ENCODE measurements around the gene MUC3A. TPM values are rescaled to one million over a fixed set of nuclear protein-coding genes. Genes with fewer than 3 reads are reported as not detected.

MUC3A gene
- total RNA-seq, 1 donor from 2014 or later, result 2.0 TPM

DNA sequence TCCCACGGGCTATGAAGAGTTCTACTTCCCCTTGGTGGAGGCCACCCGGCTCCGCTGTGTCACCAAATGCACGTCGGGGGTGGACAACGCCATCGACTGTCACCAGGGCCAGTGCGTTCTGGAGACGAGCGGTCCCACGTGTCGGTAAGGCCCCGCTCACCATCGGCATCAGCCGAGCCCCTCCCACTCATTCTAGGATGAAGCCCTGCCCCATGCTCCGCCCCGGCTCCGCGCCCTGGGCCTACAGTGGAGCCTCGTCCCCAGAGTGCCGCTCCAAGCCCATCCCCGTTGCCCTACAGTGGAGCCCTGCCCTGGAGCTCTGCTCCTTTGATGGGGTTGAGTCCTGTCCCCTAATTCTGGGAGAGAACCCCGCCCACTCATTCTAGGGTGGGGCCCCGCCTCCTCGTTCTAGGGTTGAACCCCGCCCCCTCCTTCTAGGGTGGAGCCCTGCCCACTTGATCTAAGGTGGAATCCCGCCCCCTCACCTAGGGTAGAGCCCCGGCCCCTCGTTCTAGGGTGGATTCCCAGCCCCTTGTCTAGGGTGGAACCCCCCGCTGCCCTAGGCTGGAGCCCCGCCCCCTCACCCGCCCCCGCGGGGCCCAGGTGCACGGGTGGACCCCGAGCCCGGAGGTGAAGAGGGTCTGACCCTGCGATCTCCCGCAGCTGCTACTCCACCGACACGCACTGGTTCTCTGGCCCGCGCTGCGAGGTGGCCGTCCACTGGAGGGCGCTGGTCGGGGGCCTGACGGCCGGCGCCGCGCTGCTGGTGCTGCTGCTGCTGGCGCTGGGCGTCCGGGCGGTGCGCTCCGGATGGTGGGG, 16.6 kb downstream of the MUC3A start:
- Mint-ChIP-seq H3K27ac (no peak overlapping the region), H3K27me3 (ENCODE audit: low read depth) (peaks cover 71% of the 10 kb centered on the region), H3K4me3 (peak overlapping the region; percentile 69), H3K9me3 (no peaks in the 10 kb centered on the region), H3K4me1 (peaks cover 10% of the 10 kb centered on the region), H3K36me3 (no peaks in the 10 kb centered on the region)
- peak; percentile 83 to 98 for DNase-seq (ENCODE audit: low spot score in 2 of 2, unreplicated experiment in 2 of 2)
- TF ChIP-seq, protein P1, sequence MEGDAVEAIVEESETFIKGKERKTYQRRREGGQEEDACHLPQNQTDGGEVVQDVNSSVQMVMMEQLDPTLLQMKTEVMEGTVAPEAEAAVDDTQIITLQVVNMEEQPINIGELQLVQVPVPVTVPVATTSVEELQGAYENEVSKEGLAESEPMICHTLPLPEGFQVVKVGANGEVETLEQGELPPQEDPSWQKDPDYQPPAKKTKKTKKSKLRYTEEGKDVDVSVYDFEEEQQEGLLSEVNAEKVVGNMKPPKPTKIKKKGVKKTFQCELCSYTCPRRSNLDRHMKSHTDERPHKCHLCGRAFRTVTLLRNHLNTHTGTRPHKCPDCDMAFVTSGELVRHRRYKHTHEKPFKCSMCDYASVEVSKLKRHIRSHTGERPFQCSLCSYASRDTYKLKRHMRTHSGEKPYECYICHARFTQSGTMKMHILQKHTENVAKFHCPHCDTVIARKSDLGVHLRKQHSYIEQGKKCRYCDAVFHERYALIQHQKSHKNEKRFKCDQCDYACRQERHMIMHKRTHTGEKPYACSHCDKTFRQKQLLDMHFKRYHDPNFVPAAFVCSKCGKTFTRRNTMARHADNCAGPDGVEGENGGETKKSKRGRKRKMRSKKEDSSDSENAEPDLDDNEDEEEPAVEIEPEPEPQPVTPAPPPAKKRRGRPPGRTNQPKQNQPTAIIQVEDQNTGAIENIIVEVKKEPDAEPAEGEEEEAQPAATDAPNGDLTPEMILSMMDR (IDR thresholded peaks at IDR 0.05; ENCODE audit: unreplicated experiment), result peak; percentile 85

DNA sequence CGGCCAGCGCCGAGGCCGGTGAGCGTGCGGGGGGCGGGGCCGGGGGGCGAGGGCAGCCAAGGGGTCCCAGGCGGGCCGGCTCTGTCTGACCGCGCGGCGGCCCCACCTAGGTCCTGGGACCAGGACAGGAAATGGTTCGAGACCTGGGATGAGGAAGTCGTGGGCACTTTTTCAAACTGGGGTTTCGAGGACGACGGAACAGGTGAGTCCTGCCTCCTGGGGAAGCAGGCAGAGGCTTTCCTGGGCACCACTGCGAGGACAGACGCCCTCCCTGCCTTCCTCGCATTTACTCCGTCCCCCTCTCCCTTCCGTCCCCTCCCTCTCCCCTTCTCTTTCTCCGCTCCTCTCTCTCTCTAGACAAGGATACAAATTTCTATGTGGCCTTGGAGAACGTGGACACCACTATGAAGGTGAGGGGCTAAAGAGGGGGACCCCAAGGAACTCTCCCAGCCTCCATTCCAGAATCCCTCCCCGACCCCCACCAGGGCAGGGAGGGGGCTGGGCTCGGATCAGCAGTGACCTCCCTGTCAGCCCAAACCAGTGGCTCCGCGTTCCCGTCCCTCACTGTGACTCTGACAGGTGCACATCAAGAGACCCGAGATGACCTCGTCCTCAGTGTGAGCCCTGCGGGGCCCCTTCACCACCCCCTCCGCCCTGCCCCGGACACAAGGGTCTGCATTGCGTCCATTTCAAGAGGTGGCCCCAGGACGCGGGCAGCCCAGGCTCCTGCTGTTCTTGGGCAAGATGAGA, 17.4 kb downstream of the MUC3A start:
- H3K4me3 Mint-ChIP-seq, result peak overlapping the region; percentile 58
- no peak for DNase-seq (ENCODE audit: low spot score in 2 of 2, unreplicated experiment in 2 of 2)
- H3K4me1 Mint-ChIP-seq, result peaks cover 10% of the 10 kb centered on the region
- no peak overlapping the region for H3K27ac Mint-ChIP-seq
- no peaks in the 10 kb centered on the region for H3K36me3 Mint-ChIP-seq
- H3K9me3 Mint-ChIP-seq, result no peaks in the 10 kb centered on the region
- peaks cover 77% of the 10 kb centered on the region for H3K27me3 Mint-ChIP-seq (ENCODE audit: low read depth)
- TF ChIP-seq, protein P1 (IDR thresholded peaks at IDR 0.05; ENCODE audit: unreplicated experiment), result no peak

DNA sequence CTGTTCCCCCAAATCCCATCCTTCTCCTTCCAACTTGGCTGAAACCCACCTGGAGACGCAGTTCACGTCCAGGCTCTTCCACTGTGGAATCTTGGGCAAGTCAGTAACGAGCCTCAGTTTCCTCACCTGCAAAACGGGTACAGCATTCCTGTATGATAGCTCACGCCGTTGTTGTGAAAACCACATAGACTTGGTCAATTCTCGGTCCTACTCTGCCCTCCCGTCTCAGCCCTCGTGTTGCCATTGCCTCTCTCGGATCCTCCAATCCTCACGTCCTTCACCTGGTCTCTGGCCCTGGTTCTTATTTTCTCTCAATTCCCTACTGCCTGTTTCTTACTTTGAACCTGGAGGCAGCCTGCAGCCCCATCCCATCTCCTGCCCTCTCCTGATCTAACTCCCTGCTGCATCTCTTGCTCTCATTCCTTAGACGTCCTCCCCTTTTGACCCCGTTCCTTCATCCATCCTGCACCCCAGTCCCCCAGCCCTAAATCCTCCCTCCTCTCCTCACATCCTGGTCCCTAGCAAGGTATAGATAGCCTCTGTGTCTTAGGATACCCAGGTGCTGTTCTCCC, 18.0 kb downstream of the MUC3A start:
- Mint-ChIP-seq H3K36me3 (no peaks in the 10 kb centered on the region), H3K27ac (no peak overlapping the region), H3K9me3 (no peaks in the 10 kb centered on the region), H3K27me3 (ENCODE audit: low read depth) (peaks cover 81% of the 10 kb centered on the region), H3K4me3 (peak overlapping the region; percentile 58), H3K4me1 (peaks cover 10% of the 10 kb centered on the region)
- TF ChIP-seq, protein P1 (IDR thresholded peaks at IDR 0.05; ENCODE audit: unreplicated experiment), result no peak
- DNase-seq (ENCODE audit: low spot score in 2 of 2, unreplicated experiment in 2 of 2), result no peak

DNA sequence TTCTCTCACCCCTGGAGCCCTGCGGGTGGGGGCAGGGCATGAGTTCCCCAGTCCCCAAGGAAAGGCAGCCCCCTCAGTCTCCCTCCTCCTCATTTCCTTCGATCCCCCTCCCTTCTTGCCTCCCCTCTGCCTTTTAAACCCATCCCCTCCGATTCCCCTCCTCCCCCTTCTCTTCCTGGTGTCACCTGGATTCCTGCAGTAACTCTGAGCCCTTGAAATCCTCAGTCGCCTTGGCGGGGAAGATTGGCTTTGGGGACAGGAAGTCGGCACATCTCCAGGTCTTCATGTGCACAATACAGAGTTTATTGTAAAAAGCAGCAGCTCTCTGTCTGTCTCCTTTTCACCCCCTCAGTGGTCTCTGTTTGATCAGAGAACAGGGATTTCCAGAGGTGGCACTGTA, 18.7 kb downstream of the MUC3A start:
- DNase-seq (ENCODE audit: low spot score in 2 of 2, unreplicated experiment in 2 of 2), result no peak
- Mint-ChIP-seq H3K27me3 (ENCODE audit: low read depth) (peaks cover 81% of the 10 kb centered on the region), H3K4me3 (no peak overlapping the region), H3K36me3 (no peaks in the 10 kb centered on the region), H3K9me3 (no peaks in the 10 kb centered on the region), H3K4me1 (peaks cover 10% of the 10 kb centered on the region), H3K27ac (no peak overlapping the region)
- TF ChIP-seq, protein P1 (IDR thresholded peaks at IDR 0.05; ENCODE audit: unreplicated experiment), result no peak

DNA sequence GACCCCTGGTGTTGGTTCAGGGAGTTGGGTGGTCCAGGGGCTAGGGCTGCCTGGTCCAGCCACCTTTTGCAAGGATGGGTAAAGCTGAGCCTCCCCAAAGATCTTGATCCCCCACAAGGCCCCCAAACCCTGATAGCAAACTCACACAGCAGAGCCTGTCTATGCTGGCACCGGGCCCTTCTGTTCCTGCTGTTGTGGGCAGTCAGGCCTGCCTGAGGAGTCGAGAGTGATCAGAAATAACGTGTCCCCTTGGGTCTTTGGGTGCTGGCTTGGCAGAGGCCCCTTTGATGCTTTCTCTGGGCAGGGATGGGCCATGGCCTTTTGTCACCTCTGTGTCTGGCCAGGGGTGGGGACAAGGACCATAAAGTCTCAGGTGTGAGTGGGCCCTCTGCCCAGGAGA, 19.3 kb downstream of the MUC3A start:
- Mint-ChIP-seq H3K36me3 (no peaks in the 10 kb centered on the region), H3K9me3 (no peaks in the 10 kb centered on the region), H3K4me3 (no peak overlapping the region), H3K27me3 (ENCODE audit: low read depth) (peaks cover 80% of the 10 kb centered on the region), H3K27ac (no peak overlapping the region), H3K4me1 (peaks cover 10% of the 10 kb centered on the region)
- DNase-seq (ENCODE audit: low spot score in 2 of 2, unreplicated experiment in 2 of 2), result no peak
- TF ChIP-seq, protein P1 (IDR thresholded peaks at IDR 0.05; ENCODE audit: unreplicated experiment), result no peak

All from mesothelial cell of epicardium (in vitro differentiated cells).